OCI-M2 (cell line): ENCODE data around the gene LEMD1.
"Not testable (repeated sequence)": the region's sequence is repeated elsewhere in the genome, so short reads cannot be mapped to it uniquely, and the experiment has no call there.

Experiments
- DNase-seq: peaks from one replicate; lab custom pipeline; 2025; ENCODE audit not compliant: unreplicated experiment; lab: John Stamatoyannopoulos, UW

Gene LEMD1

GRCh38 chr1:205447457-205448341 lies 25.8 kb upstream of the LEMD1 start:
- no peak for DNase-seq

GRCh38 chr1:205446828-205447227 lies 25.0 kb upstream of the LEMD1 start:
- no peak for DNase-seq

GRCh38 chr1:205445646-205445935 lies 23.7 kb upstream of the LEMD1 start:
- DNase-seq, result no peak

GRCh38 chr1:205444931-205445645 lies 23.2 kb upstream of the LEMD1 start:
- DNase-seq, result no peak

- DNase-seq, result no peak
Measured at GRCh38 chr1:205444300-205444930, 22.6 kb upstream of the LEMD1 start.

GRCh38 chr1:205443585-205444299 lies 21.9 kb upstream of the LEMD1 start:
- DNase-seq, result no peak

- DNase-seq, result no peak
Measured at GRCh38 chr1:205442051-205442725, 20.3 kb upstream of the LEMD1 start.

GRCh38 chr1:205441716-205442050 lies 19.8 kb upstream of the LEMD1 start:
- DNase-seq, result no peak

GRCh38 chr1:205441318-205441633 lies 19.4 kb upstream of the LEMD1 start:
- DNase-seq, result no peak

- no peak for DNase-seq
Measured at GRCh38 chr1:205440476-205441317, 18.8 kb upstream of the LEMD1 start.

GRCh38 chr1:205440121-205440475 lies 18.2 kb upstream of the LEMD1 start:
- no peak for DNase-seq

- no peak for DNase-seq
Measured at GRCh38 chr1:205438213-205439158, 16.6 kb upstream of the LEMD1 start.

GRCh38 chr1:205437570-205437969 lies 15.7 kb upstream of the LEMD1 start:
- DNase-seq, result no peak

GRCh38 chr1:205436776-205437410 lies 15.0 kb upstream of the LEMD1 start:
- DNase-seq, result no peak

- DNase-seq, result no peak
Measured at GRCh38 chr1:205435578-205436573, 14.0 kb upstream of the LEMD1 start.

GRCh38 chr1:205434738-205435137 lies 12.9 kb upstream of the LEMD1 start:
- DNase-seq, result no peak

GRCh38 chr1:205432692-205433091 lies 10.8 kb upstream of the LEMD1 start:
- DNase-seq, result not testable (repeated sequence)

GRCh38 chr1:205432116-205432515 lies 10.3 kb upstream of the LEMD1 start:
- no peak for DNase-seq
